NAMALWA (cell line): ENCODE results near the gene MEF2C.

ENCODE experiments used
- DNase-seq: peaks from one replicate; pipeline ENCODE4 v3.0.0-alpha.2; 2015; ENCODE audit warnings: low spot score

The MEF2C gene

DNA sequence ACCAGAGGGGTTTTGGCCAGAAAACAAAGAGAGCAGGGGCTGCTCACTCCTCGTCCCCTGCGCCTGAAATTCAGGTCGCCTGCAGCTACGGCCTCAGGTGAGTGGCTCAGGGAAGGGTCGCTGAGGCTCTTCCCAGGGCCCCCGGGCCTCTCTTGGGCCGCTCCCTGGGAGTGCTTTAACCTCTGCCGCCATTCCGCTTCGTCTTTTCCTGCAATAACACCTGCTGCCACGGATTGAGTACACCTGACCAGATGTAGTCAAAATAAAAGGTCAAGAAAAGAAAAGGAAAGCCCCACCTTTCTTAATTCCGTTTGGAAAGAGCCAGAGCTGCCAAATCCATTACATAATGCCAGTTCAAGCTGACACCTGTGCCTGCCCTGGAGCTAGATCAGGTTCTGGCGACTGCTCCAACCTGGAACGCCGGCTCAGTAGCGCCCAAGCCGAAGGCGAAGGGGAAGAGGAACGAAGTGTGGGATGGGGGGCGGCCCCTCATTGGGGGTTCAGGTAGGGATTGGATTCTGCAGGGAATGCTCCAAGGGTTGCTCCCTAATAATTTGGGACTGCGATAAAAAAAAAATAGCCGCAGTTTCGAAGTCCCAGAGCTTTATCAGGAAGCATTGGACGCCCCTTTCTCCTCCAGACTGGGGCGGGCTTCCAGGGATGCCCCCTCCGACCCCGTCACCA is 193.9 kb downstream of the MEF2C start:
- no peak for DNase-seq

DNA sequence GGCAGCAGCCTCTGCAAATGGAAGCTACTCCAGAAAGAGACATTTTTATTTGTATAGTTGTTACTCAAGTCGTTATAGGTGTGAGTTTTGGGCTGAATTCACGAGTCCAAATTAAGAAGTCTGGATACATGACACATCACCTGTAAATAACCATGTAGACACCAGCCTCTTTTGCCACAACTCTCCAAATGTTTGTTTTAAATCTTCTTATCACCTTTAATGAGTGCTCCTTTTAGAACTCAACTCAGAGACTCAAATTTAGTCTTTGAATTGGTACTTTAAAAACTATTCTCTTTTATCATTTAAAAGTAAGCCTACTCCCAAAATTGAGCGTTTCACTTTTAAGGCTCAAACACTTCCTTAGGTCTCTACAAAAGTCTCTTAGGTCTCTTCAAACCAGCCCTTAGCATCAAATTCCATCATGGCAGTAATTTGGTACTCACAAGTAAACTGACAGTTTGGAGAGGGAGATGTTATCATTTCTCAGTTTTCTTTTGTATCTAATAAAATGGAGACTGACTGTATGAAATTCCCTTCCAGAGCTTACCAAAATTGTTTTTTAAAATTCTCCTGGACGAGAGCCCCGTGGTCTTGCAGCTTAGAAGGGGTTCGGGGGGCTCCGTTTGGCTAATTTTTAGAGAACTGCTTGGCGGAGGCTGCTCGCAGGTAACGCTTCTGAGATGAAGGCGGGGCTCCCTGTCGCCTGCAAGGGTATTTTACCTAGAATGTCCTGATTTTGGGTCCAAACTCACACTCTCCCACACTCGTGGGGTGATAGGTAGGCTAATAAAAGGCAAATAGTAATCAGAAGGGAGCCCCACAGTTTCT is 194.6 kb downstream of the MEF2C start:
- no peak for DNase-seq

GRCh38 chr5:88687373-88687911 is 195.5 kb downstream of the MEF2C start:
- no peak for DNase-seq

DNA sequence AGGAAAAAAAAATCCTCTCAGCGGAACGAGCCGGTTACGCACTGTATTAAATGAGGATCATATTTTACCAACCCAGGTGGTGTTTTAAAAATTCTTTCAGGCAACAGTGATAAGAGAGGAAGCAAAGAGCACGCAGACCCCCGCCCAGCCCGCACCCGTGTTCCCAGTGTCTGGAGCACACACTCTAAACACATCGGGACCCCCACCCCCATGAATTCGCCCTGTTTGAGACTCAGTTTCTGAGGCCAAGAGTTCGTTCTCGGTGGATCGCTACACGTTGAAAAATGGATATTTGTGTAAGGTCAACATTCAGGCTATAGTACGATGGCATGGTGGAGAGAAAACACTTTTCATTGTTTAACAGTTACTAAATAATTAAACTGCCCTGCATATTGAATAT is 196.3 kb downstream of the MEF2C start:
- DNase-seq: no peak

DNA sequence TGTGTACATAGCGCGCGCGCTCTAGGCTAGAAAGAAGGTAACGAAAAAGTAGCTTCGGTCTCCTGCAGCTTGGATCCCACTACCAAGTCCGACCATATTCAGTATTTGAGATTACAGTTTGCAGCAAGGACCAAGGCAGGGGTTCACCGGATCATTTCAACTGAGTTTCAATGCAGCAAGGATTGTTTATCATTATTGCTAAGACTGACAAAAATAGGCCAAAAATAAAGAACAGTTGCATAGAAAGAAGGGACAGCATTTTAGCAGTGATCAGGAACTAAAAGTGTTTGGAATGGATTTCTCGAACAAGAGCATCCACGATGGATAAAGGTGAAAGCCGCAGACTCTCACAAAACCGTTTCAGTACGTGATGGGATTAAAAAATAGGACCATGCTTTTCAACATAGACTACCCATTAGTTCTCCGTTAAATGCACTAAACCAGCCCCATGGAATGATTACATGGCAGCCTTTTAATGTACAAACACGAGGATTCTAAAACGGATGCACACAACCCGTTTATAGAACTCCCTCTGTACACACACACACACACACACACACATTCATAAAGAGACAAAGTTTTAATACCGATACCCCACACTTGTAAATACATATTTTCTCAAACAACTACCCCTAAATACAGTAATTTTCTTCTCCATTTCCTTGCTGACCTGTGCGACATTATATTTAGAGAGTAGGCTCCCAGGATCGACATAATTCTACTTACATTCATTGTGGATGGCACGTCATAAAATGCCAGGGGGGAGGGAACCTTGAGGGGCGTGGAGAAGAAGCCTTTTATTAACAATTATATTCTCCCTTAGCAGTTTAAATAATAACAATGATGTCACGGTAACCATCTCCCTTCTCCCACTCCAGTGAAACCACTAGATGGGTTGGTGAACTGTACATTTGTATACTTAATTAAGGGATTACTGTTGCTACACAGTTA is 197.1 kb downstream of the MEF2C start:
- no peak for DNase-seq

DNA sequence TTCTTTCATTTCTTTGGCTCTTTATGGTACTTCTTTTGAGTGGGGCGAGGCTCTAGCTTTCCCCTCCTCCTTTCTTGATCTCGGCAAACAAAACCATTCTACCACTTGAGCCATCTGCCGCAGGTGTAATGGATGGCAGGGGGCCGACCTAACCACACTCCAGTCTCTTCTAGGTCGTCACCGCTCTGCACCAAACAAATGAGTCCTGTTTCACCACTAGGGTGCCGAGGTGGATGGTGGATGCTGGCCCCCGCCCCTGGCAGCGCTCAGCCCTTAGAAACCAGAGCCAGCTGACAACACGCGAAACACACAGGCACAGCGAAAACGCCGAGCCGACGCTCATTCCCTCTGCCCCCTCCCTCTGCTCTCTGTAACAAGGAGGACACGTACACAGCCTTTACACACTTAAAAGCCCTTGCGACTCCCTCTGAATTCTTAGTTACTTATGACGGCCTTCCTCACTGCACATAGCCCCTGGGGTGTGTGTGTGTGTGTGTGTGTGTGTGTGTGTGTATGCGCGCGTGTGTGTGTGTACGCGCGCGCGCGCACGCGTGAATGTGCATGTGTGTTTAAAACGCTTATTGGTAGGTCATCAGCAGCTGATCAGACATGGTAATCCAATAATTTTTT is 199.4 kb downstream of the MEF2C start:
- DNase-seq: peak; percentile 71

DNA sequence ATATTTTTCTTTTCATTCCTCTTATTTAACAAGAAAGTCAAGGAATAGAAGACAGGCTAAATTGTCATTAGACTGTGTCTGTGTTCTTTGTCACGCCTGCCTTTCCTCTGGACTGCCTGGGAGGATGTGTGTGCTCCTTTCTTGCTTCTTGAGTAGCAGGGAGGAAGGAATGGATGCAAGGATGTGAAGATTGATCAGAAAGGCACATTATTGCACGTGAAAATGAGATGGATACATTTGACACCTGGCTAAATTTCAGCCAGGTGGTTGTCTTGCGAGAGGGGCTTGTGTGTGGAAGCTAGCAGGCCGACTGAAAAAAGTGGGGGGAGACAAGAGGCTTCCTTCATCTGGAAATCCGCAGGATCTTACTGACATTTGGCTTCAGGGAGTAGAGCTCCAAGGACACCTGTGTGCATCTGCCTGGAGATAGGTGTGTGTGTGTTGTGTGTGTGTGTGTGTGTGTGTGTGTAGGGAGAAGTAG is 200.1 kb downstream of the MEF2C start:
- DNase-seq: no peak

DNA sequence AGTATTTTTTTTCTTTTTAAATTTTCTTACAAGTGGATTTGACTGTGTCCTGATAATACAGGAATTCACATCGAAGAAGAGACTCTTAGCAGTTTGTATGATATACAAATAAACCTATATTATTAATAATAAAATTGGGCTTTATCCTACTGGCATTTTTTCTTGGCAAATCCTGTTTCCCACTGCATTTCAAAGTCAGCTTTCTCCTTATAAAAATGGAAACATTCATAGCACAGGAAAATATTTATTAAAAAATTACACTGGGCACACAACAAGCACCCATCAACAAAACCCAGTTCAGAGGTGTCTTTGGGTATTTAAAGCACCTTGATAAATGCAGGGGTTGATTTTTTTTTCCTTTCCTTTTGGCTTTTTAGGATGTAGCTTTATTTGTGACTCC is 200.9 kb downstream of the MEF2C start:
- DNase-seq: no peak

DNA sequence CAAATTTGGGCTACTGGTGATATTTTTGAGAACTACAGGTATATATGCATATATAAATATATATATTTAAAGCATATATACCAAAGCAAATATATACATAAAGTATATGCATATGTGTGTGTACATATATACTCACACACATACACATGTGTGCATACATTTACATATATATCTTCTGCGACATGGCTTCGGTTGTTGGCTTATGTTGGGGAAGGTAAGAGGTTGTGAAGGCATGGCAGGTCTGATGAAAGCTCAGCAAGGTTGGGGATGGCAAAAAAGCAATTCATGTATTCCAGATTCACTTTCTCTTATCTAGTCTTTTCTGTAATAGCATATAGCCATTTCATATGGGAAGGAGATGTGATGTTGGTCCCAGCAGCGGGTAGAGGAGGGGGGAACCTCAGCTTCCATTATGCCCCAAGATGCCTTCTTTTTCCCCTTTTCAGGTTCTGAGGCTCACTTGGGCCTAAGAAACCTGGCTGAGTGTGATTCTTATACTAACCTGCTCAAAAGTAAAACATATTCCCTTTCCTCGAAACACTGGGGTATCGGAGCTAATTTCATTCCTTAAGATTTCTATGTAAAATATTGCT is 201.7 kb downstream of the MEF2C start:
- DNase-seq: no peak

- DNase-seq: peak; percentile 74
Observed at GRCh38 chr5:88680253-88681132, 202.5 kb downstream of the MEF2C start.

DNA sequence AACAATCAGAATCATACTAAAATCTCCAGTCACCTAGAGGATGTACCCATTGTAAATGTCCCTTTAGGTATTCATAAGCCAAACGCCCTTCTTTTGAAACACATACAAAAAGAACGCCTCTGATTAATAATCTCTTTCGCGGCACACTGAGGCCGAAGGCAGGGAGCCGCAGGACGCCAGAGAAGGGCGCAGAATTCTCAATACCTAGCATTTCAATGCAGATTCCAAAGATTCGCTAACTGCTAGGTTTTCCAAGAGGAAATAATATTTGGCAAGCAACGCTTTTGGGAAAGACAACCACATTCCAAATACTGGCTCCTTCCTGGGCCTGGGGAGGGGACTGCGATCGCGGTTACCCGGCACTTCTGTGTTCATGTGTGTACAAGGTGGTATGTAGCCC is 203.3 kb downstream of the MEF2C start:
- DNase-seq: no peak

DNA sequence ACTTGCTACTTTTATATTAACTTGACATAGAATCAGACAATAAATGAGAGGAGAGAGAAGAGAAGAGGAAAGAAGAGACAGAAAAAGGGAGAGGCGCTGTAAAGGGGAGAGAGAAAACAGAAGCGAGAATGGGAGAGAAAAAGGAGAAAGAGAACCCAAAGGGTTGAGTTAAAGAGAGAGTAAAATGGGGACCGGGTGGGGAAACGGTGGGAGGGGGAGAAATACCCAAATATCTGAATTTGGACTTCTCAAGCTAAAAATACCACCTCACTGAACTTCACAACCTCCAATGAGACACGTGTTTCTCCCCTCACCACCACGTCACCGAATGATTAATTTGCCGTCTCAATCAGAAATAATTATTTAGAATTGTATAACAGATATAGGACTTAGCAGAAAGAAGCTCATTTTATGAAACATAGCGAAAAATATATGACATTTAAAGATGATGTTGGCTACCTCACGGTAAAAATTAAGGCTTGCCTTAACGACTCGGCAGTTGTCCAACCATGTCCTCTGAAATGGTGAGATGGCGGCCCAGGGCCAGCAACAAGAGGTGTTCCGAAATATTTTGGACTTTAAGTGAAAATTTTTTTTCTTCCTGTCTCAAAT is 204.1 kb downstream of the MEF2C start:
- no peak for DNase-seq

DNA sequence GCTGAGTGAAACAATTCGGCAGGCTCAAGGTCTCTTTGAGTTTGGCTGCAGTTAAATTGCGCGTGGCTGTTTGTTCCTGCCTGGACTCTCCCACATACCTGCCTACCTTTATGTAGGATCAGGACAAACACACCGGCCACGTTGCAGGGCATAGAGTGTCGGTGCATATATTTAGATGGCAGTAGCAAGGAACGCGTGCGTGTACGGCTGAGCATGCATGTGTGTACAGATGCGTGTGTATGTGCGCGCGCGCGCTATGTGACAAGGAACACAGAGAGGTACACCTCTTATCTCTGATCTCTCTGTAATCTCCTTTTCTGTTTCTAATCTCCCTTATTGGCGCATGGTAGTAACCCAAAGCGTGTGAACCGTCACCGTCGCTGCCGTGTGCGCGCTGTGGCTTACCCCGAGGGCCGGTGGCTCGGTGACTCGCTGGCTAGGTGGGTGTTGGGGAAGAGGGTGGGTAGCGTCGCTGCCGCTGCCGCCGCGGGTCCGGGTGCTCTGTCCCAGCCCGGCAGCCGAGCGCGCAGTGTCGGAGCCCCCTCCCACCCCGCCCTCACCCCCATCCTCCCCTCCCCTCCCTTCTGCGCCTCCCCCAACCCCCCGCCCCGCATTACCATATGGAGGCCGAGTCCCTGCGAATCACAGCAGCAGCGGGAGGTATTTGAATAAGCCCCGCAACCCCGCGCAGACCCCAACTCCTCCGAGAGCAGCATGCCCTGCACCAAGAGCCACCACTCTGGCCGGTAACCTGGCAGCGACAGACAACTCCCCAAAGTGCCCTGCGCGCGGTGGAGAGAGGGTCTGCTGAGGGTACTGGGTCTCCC is 204.8 kb downstream of the MEF2C start:
- no peak for DNase-seq

DNA sequence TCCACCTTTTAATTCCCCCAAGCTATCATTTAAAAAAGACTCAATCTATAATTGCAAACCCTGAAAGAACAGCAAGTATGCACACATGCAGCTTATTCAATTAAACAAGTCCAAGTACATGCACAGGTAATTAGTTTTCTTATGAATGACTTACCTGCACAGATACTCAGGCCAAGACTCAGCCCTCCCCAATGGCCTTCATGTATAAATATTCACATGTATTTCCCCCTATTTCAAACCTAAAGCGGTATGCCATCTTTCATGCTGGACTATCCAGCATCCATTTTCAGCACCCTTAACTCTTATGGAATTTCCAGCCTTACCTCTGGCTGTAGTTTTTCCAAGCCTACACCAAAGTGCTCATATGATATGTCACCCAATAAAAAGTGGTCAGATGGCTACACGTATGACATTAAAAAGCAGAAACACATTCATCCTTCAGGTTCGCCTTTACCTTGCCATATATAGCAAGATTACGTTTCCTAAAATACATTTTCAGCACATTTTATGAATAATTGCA is 205.5 kb downstream of the MEF2C start:
- DNase-seq: no peak

DNA sequence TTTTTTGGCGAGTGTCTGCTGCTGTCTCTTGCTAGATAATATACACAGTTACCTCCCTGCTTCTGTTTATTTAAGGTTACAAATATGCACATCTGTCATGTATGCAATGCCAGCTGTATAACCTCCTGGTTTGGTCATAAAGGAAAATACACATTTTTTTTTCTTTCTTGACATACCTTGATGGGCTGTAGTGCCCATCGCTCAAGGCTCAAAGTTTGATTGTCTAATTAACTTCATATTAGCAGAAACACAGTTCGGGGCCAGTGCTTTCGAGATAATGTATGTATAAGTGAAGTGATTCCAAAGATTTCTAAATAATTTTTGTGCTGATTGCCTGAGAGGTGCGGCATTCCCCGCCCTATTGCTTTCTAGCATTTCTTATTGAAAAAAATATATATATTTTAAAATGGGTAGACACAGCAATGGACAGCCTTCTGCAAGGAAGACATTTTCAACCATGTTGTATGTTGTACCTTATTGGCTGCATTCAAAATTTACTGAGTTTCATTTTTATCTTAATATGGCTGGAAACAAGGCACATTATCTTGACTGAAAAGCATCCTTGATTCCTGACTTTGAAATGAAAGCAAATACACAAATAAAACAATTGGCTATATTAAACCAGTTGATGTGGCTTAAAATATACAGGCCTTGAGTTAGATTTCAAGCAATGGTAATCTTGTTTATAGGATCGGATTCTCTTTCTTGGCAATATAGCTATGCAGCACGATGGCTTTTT is 206.2 kb downstream of the MEF2C start:
- no peak for DNase-seq

DNA sequence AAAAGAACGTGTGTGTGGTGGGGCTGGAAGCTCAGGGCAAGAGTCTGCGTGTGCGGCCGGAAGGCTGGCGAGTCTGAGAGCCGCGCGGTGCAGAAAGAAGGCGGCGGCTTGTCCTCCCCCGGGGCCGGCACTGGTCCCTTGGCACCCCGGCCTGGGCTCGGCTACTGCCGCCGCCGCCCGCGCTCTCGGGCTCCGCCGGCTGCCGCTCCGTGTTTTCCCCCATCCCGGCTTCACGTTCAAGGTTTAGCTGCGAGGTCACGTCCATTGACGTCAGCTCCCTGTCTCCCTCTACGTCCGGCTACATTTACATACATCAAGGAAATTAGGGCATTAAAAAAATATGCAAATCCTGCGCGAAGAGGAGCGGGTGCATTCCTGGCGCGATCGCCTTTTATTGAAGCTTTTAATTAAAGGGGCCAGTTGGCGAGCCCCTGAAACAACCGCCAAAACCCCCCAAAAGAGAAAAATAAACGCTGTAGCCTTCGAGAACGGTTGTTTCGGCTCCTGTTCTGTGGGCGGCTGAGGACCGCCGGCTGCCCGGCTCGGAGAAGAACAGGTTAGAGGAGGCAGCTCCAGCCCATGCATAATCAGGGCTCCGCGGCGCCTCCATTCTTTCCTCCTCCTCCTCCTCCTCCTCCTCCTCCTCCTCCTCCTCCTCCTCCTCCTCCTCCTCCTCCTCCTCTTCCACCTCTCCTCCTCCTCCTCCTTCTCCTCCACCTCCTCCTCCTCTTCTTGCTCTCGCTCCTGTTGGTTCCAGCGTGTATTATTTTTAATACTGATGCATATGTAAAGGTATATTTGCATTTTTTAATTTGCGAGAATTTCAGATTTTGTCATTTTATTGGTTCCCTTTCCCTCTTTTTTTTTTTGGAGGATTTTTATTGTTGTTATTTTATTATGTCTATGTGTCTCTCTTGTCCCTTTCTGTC is 207.0 kb downstream of the MEF2C start:
- peak; percentile 74 for DNase-seq
